GM12875 (cell line): Measurements from ENCODE around the gene FKBP14.

Source experiments
- H3K4me3 ChIP-seq: one replicate; pipeline ENCODE4 v1.5.1; 2011; ENCODE audit warnings: low read depth, low read length, control low read depth
- CTCF ChIP-seq: IDR thresholded peaks from 2 replicates; pipeline ENCODE4 v1.5.1; 2011; ENCODE audit warnings: low read depth, mild to moderate bottlenecking, control low read depth, inconsistent platforms, low read length, moderate library complexity, borderline replicate concordance; ENCODE audit not compliant: insufficient read depth

FKBP14 gene

GRCh38 chr7:30026229-30027064 is at the start of gene FKBP14:
Gene FKBP14 (minus strand): TSS chr7:30026702. CDS start chr7:30026508, 194 bp downstream.
- peak within 1 kb of the TSS; percentile 88 for H3K4me3 ChIP-seq

GRCh38 chr7:30074422-30075030 is 48.0 kb upstream of the FKBP14 start:
- peak; percentile 29; the same call in 1 of the 2 replicates for TF ChIP-seq CTCF
- H3K4me3 ChIP-seq: no peak overlapping the region

More at GRCh38 chr7:30026229-30027064, at the start of gene FKBP14:
- no peak for TF ChIP-seq CTCF

GRCh38 chr7:30072735-30073134 is 46.2 kb upstream of the FKBP14 start:
- H3K4me3 ChIP-seq: no peak overlapping the region
- no peak for TF ChIP-seq CTCF

GRCh38 chr7:30070052-30070451 is 43.5 kb upstream of the FKBP14 start:
- no peak overlapping the region for H3K4me3 ChIP-seq
- no peak for TF ChIP-seq CTCF

GRCh38 chr7:30069096-30069867 is 42.8 kb upstream of the FKBP14 start:
- no peak overlapping the region for H3K4me3 ChIP-seq
- TF ChIP-seq CTCF: no peak

- TF ChIP-seq CTCF: no peak
- no peak overlapping the region for H3K4me3 ChIP-seq
Measured at GRCh38 chr7:30068117-30068516, 41.6 kb upstream of the FKBP14 start.
